ENCODE data around the gene IRF2. TPM values are rescaled to one million over a fixed set of nuclear protein-coding genes. Genes with fewer than 3 reads are reported as not detected.
"Not testable (repeated sequence)": the region's sequence is repeated elsewhere in the genome, so short reads cannot be mapped to it uniquely, and the experiment has no call there.

The IRF2 gene
- total and polyA plus RNA-seq, 2 experiments from 2014 or later, result 12.8 to 14.2 TPM

DNA sequence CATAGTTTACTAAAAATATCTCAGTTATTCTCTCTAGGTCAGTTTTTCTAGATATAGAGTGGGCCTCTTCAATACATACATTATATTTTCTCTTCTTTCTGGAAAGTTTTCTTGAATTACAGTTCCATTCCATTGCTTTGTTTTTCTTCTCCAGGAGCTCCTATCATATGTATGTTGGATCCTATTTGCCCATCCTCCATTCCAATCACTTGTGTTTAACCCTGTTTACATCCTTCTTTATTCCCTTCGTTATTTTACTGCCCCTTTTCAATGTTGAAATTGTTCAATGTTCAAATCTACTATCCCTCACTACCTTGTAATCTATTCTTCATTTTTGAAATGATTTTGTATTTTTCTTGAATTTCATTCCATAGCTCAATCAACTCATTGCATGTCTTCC lies 97.4 kb downstream of the IRF2 start:
- H3K27me3 ChIP-seq (replicated peaks; ENCODE audit: insufficient read depth), result no peaks in the 10 kb centered on the region
- peaks cover 6% of the 10 kb centered on the region; the same call in 1 of the 2 replicates for H3F3A ChIP-seq (ENCODE audit: insufficient read depth)
- H2AFZ ChIP-seq, result no peak overlapping the region
- no peaks in the 10 kb centered on the region for H3K36me3 ChIP-seq (ENCODE audit: low read depth)
- H3K4me3 ChIP-seq, result no peak overlapping the region
- no peak overlapping the region for H3K9ac ChIP-seq
- H4K20me1 ChIP-seq (ENCODE audit: insufficient read depth), result no peaks in the 10 kb centered on the region
- H3K9me3 ChIP-seq (ENCODE audit: low read depth), result no peaks in the 10 kb centered on the region
- no peaks in the 10 kb centered on the region for H3K9me2 ChIP-seq (ENCODE audit: insufficient read depth)
- DNase-seq, result no peak
- H3K4me2 ChIP-seq (ENCODE audit: unreplicated experiment), result no peak overlapping the region
- TF ChIP-seq EZH2phosphoT487 (IDR thresholded peaks at IDR 0.05; ENCODE audit: insufficient read depth, low read depth), result no peak
- H3K79me2 ChIP-seq (ENCODE audit: insufficient read depth), result no peaks in the 10 kb centered on the region
- no peak overlapping the region for H3K27ac ChIP-seq
- H3K4me1 ChIP-seq (ENCODE audit: insufficient read depth), result no peaks in the 10 kb centered on the region
- WGBS, 2 experiments (ENCODE audit: low coverage in 1 of 2, low lambda C conversion rate in 2 of 2, missing lambda C conversion rate in 2 of 2), result 84 to 85% methylated on average over 1 of the region's 1 CpG
- in situ Hi-C loops (cut with MboI), result no loop called here

DNA sequence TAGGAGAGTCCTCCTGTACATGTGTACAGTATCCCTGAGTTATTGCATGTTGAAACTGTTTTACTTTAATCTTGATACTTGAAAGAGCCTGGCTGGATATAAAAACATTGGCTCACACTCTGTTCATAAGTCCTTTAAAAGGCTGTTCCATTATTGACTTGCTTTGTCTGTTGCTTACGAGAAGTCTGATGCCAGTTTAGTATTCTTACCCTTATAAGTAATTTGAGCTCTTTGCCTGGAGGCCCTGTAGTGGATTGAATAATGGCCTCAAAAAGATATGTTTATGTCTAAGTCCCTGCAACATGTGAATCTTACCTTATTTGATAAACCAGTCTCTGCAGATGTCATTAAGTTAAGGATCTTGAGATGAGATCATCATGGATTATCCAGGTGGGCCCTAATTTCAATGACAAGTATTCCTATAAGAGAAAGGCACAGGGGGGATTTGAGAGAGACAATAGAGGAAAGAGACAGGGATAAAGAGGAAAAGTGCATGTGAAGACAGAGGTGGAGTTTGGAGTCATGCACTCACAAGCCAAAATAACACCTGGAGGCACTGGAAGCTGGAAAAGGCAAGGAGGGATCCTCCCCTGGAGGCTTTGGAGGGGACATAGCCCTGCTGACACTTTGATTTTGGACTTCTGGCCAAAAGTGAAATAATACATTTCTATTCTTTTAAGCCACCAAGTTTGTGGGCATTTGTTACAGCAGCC lies 98.1 kb downstream of the IRF2 start:
- Histone ChIP-seq H3K27me3 (replicated peaks; ENCODE audit: insufficient read depth) (no peaks in the 10 kb centered on the region), H3K9me2 (ENCODE audit: insufficient read depth) (no peaks in the 10 kb centered on the region), H3K36me3 (ENCODE audit: low read depth) (no peaks in the 10 kb centered on the region), H4K20me1 (ENCODE audit: insufficient read depth) (no peaks in the 10 kb centered on the region), H3K79me2 (ENCODE audit: insufficient read depth) (no peaks in the 10 kb centered on the region), H2AFZ (no peak overlapping the region), H3K9me3 (ENCODE audit: low read depth) (no peaks in the 10 kb centered on the region), H3K4me3 (no peak overlapping the region), H3F3A (ENCODE audit: insufficient read depth) (peaks cover 6% of the 10 kb centered on the region; the same call in 1 of the 2 replicates), H3K4me2 (ENCODE audit: unreplicated experiment) (no peak overlapping the region), H3K4me1 (ENCODE audit: insufficient read depth) (no peaks in the 10 kb centered on the region), H3K9ac (no peak overlapping the region), H3K27ac (no peak overlapping the region)
- WGBS, 2 experiments (ENCODE audit: low coverage in 1 of 2, low lambda C conversion rate in 2 of 2, missing lambda C conversion rate in 2 of 2), result 94 to 97% methylated on average over 1 of the region's 1 CpG
- in situ Hi-C loops (cut with MboI), result no loop called here
- TF ChIP-seq EZH2phosphoT487 (IDR thresholded peaks at IDR 0.05; ENCODE audit: insufficient read depth, low read depth) (no peak), EZH2 (IDR thresholded peaks at IDR 0.05; ENCODE audit: insufficient read depth, poor library complexity, severe bottlenecking) (no peak)
- no peak for DNase-seq

GRCh38 chr4:184375623-184376022 lies 98.7 kb downstream of the IRF2 start:
- H3K9ac ChIP-seq; H3K36me3 ChIP-seq (ENCODE audit: low read depth); H2AFZ ChIP-seq; H3K9me2 ChIP-seq (ENCODE audit: insufficient read depth); H3K9me3 ChIP-seq (ENCODE audit: low read depth); DNase-seq; H3K27me3 ChIP-seq (replicated peaks; ENCODE audit: insufficient read depth); H4K20me1 ChIP-seq (ENCODE audit: insufficient read depth); in situ Hi-C loops (cut with MboI); H3K4me2 ChIP-seq (ENCODE audit: unreplicated experiment); H3K79me2 ChIP-seq (ENCODE audit: insufficient read depth); H3K27ac ChIP-seq; H3F3A ChIP-seq (ENCODE audit: insufficient read depth); H3K4me1 ChIP-seq (ENCODE audit: insufficient read depth); H3K4me3 ChIP-seq: not testable (repeated sequence)
- WGBS, 2 experiments (ENCODE audit: low coverage in 1 of 2, low lambda C conversion rate in 2 of 2, missing lambda C conversion rate in 2 of 2), result 94% methylated on average over 3 of the region's 3 CpGs

DNA sequence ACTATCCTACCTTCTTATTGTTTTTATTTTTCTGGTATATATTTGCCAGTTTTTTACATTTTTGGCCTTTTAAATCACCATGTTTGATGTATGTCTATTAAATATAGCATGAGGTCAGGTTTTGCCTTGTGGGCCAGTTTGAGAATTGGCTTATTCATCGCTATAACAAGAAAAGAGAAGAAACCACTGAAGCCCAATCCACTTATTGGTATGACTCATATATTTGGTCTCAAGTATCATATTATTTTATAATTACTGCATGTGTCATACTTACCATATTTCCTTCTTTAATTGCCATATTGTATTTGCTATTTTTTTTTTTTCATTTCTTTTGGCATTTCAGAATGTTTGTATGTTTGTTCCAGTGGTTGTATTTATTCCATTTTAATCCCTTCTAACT lies 99.3 kb downstream of the IRF2 start:
- Histone ChIP-seq H2AFZ (no peak overlapping the region), H3F3A (ENCODE audit: insufficient read depth) (peaks cover 6% of the 10 kb centered on the region; the same call in 1 of the 2 replicates), H3K27ac (no peak overlapping the region), H3K9me2 (ENCODE audit: insufficient read depth) (no peaks in the 10 kb centered on the region), H4K20me1 (ENCODE audit: insufficient read depth) (no peaks in the 10 kb centered on the region), H3K4me3 (no peak overlapping the region), H3K36me3 (ENCODE audit: low read depth) (no peaks in the 10 kb centered on the region), H3K4me1 (ENCODE audit: insufficient read depth) (no peaks in the 10 kb centered on the region), H3K79me2 (ENCODE audit: insufficient read depth) (no peaks in the 10 kb centered on the region), H3K9ac (no peak overlapping the region), H3K4me2 (ENCODE audit: unreplicated experiment) (no peak overlapping the region), H3K9me3 (ENCODE audit: low read depth) (no peaks in the 10 kb centered on the region), H3K27me3 (replicated peaks; ENCODE audit: insufficient read depth) (no peaks in the 10 kb centered on the region)
- in situ Hi-C loops (cut with MboI), result no loop called here
- peak; percentile 14 for DNase-seq
- WGBS, 2 experiments (ENCODE audit: low coverage in 1 of 2, low lambda C conversion rate in 2 of 2, missing lambda C conversion rate in 2 of 2), result 94 to 95% methylated on average over 1 of the region's 1 CpG
- TF ChIP-seq EZH2phosphoT487 (IDR thresholded peaks at IDR 0.05; ENCODE audit: insufficient read depth, low read depth) (no peak), EZH2 (IDR thresholded peaks at IDR 0.05; ENCODE audit: insufficient read depth, poor library complexity, severe bottlenecking) (no peak)

All from GM23248 (cell line).